IMR-90 (cell line): ENCODE measurements around the gene GRB10. TPM values are rescaled to one million over a fixed set of nuclear protein-coding genes. Genes with fewer than 3 reads are reported as not detected.

Source experiments
- ATAC-seq: fragments of 200-7000 bp; cut with Tn5 transposase; 2 replicates; pipeline ENCODE4 v1.9.1; 2020; ENCODE audit warnings: low read depth, mild to moderate bottlenecking, moderate library complexity
- BruUV-seq: library from RNA; stranded (reverse); fragments of 400-500 nt; replicated peaks from 2 replicates; lab custom pipeline; 2021; lab: Mats Ljungman, UMichigan
- CTCF ChIA-PET: fragments of 300-600 bp; formaldehyde crosslinking; extraction: SDS; loops from one replicate; lab custom pipeline; 2021; ENCODE audit warnings: antibody characterized with exemption; lab: Yijun Ruan, JAX
- POLR2A ChIA-PET: fragments of 300-600 bp; sonication (Branson Sonifier 250); formaldehyde crosslinking; loops from one replicate; lab custom pipeline; 2022; ENCODE audit warnings: antibody characterized with exemption; ENCODE audit not compliant: unreplicated experiment; lab: Charles Lee
- DNase-seq: peaks from one replicate; pipeline ENCODE4 v3.0.0; 2013
- H2AFZ ChIP-seq: replicated peaks from 2 replicates; pipeline ENCODE3; 2013; ENCODE audit warnings: low read length, mild to moderate bottlenecking; ENCODE audit not compliant: poor library complexity
- H2AK5ac ChIP-seq: 2 replicates; pipeline ENCODE4 v1.6.1; 2013; ENCODE audit warnings: low read depth, low read length, inconsistent platforms
- H2AK9ac ChIP-seq: replicated peaks from 2 replicates; pipeline ENCODE3; 2013; ENCODE audit warnings: mild to moderate bottlenecking, low read depth, low read length, moderate library complexity; ENCODE audit not compliant: poor library complexity
- H2BK120ac ChIP-seq: 2 replicates; pipeline ENCODE4 v1.6.1; 2013; ENCODE audit warnings: low read depth, low read length, inconsistent platforms
- H2BK15ac ChIP-seq: 3 replicates; pipeline ENCODE4 v1.6.1; 2013; ENCODE audit warnings: low read depth, low read length, inconsistent platforms
- H2BK20ac ChIP-seq: 2 replicates; pipeline ENCODE4 v1.6.1; 2013; ENCODE audit warnings: low read depth, mild to moderate bottlenecking, inconsistent platforms, low read length, moderate library complexity
- H2BK5ac ChIP-seq: 2 replicates; pipeline ENCODE4 v1.6.1; 2013; ENCODE audit warnings: mild to moderate bottlenecking, low read depth, low read length, inconsistent platforms; ENCODE audit not compliant: poor library complexity, severe bottlenecking
- H3K14ac ChIP-seq: replicated peaks from 2 replicates; pipeline ENCODE4 v1.6.1; 2013; ENCODE audit warnings: low read depth, low read length, inconsistent platforms
- H3K18ac ChIP-seq: 2 replicates; pipeline ENCODE4 v1.6.1; 2013; ENCODE audit warnings: low read depth, low read length, control low read depth
- H3K23ac ChIP-seq: 2 replicates; pipeline ENCODE4 v1.6.1; 2013; ENCODE audit warnings: low read depth, low read length, inconsistent platforms
- H3K27ac ChIP-seq: 2 replicates; pipeline ENCODE4 v1.5.1; 2013; ENCODE audit warnings: mild to moderate bottlenecking, control low read depth, low read length; ENCODE audit not compliant: insufficient read depth
- H3K27me3 ChIP-seq: 2 replicates; pipeline ENCODE4 v1.6.1; 2013; ENCODE audit warnings: low read length; ENCODE audit not compliant: control insufficient read depth, insufficient read depth
- H3K36me3 ChIP-seq: 2 replicates; pipeline ENCODE4 v1.6.1; 2013; ENCODE audit warnings: low read length, mixed read lengths; ENCODE audit not compliant: control insufficient read depth, insufficient read depth
- H3K4ac ChIP-seq: 2 replicates; pipeline ENCODE4 v1.6.1; 2013; ENCODE audit warnings: low read depth, low read length, inconsistent platforms
- H3K4me1 ChIP-seq: 2 replicates; pipeline ENCODE4 v1.6.1; 2013; ENCODE audit warnings: low read length, mixed read lengths; ENCODE audit not compliant: control insufficient read depth, insufficient read depth
- H3K4me2 ChIP-seq: 2 replicates; pipeline ENCODE4 v1.6.1; 2013; ENCODE audit warnings: low read depth, mild to moderate bottlenecking, control low read depth, low read length, moderate library complexity
- H3K4me3 ChIP-seq: 2 replicates; pipeline ENCODE4 v1.5.1; 2013; ENCODE audit warnings: low read depth, mild to moderate bottlenecking, control low read depth, low read length, moderate library complexity; ENCODE audit not compliant: insufficient read depth
- H3K56ac ChIP-seq: 2 replicates; pipeline ENCODE4 v1.6.1; 2013; ENCODE audit warnings: low read length, inconsistent platforms; ENCODE audit not compliant: insufficient read depth; ENCODE audit errors: extremely low read depth
- H3K79me1 ChIP-seq, 2 experiments: 2 replicates each; pipeline ENCODE4 v1.6.1; 2013; ENCODE audit warnings: low read length in 2 of 2, inconsistent platforms in 1 of 2, low read depth in 1 of 2
- H3K9ac ChIP-seq: 2 replicates; pipeline ENCODE4 v1.6.1; 2013; ENCODE audit warnings: low read depth, low read length, control low read depth
- H3K9me1 ChIP-seq: 2 replicates; pipeline ENCODE4 v1.6.1; 2013; ENCODE audit warnings: low read length, inconsistent platforms; ENCODE audit not compliant: insufficient read depth
- H3K9me3 ChIP-seq: 2 replicates; pipeline ENCODE4 v1.6.1; 2013; ENCODE audit warnings: low read length; ENCODE audit not compliant: control insufficient read depth, insufficient read depth
- H4K20me1 ChIP-seq: 2 replicates; pipeline ENCODE4 v1.6.1; 2013; ENCODE audit warnings: low read length, inconsistent platforms; ENCODE audit not compliant: insufficient read depth
- H4K5ac ChIP-seq: 2 replicates; pipeline ENCODE4 v1.6.1; 2013; ENCODE audit warnings: mild to moderate bottlenecking, low read depth, low read length, control low read depth
- H4K8ac ChIP-seq, 2 experiments: 2 replicates each; pipeline ENCODE4 v1.6.1; 2013; ENCODE audit warnings: low read depth in 2 of 2, low read length in 2 of 2, control low read depth in 1 of 2, inconsistent platforms in 1 of 2
- H4K91ac ChIP-seq: 2 replicates; pipeline ENCODE4 v1.6.1; 2013; ENCODE audit warnings: low read depth, low read length, inconsistent platforms; ENCODE audit not compliant: insufficient read depth
- BHLHE40 ChIP-seq: fragments of 150-350 bp; IDR thresholded peaks from 2 replicates; pipeline ENCODE4 v1.6.1; 2016; ENCODE audit warnings: mild to moderate bottlenecking, low read depth, low read length
- MAFK ChIP-seq: IDR thresholded peaks from 2 replicates; pipeline ENCODE4 v1.6.1; 2012; ENCODE audit warnings: low read depth, low read length, improper control_type of control experiment
- WGBS, 2 experiments: methylation state at CpG; one replicate each; pipeline versions ENCODE4 v1.1.5 to v1.1.7; 2013; ENCODE audit warnings: missing lambda C conversion rate in 2 of 2; ENCODE audit not compliant: insufficient read length in 1 of 2; ENCODE audit errors: extremely low coverage in 2 of 2; 5-methylcytosine and 5-hydroxymethylcytosine counted together
- dilution Hi-C: fragments of 300-500 bp; cut with HindIII; formaldehyde crosslinking; loops from one replicate; pipeline ENCODE4 v1.14.3; 2018; ENCODE audit warnings: low sequenced_read_pairs; ENCODE audit not compliant: unreplicated experiment
- in situ Hi-C: fragments of 300-500 bp; cut with MboI; formaldehyde crosslinking; loops from 3 replicates; pipeline ENCODE4 v1.14.3; 2019; ENCODE audit warnings: low sequenced_read_pairs, inconsistent platforms, mixed read lengths
- intact Hi-C: fragments of 100-400 bp; cut with micrococcal nuclease; formaldehyde crosslinking; loops from 2 replicates; pipeline ENCODE4 v1.10.0; 2022
- polyA plus RNA-seq, 3 experiments: library from polyadenylated mRNA; depleted of rRNA; stranded (reverse); fragments of >200 nt; gene quantifications; 2 replicates each; pipeline ENCODE4 v1.2.3, GENCODE V29; 2012; ENCODE audit warnings: low replicate concordance in 1 of 3
- total RNA-seq: library from RNA; depleted of rRNA; stranded (reverse); fragments of >200 nt; gene quantifications from 2 replicates; pipeline ENCODE4 v1.2.3, GENCODE V29; 2012

GRB10 gene
- total and polyA plus RNA-seq, 2 of the 4 experiments (the other 2 are of a cell fraction): 6.3 to 15.1 TPM

DNA sequence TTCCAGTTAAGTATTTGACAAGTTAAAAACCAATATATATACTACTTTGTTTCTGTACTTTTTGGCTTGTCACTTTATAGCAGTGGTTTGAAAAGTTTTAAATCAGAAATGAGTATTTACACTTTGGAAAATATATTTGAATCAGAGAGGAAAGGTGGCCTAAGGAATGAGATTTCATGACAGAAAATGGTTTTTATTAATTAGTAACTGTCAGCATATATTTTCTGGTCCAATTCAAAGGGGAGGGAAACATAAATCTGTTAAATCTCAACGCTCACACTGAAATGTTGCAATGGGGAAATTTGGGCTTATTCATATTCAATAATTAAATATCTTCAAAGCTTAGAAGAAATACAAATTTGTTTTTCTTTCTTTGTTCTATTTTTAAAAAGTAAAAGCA is 100.1 kb downstream of the GRB10 start:
- H3K4me3 ChIP-seq: no peak overlapping the region
- in situ Hi-C loops: loop anchor here (25.0 kb wide), 1 partner anchor 220 kb away; the partner anchor contains the start of gene FIGNL1
- H3K9ac ChIP-seq: no peak overlapping the region
- no peak overlapping the region for H2AK5ac ChIP-seq
- no peak overlapping the region for H2BK5ac ChIP-seq
- ATAC-seq (no peak), DNase-seq (no peak)
- no peak overlapping the region for H2BK20ac ChIP-seq
- no peak overlapping the region for H2BK15ac ChIP-seq
- intact Hi-C loops: loop anchor here (5.0 kb wide), 1 partner anchor 460 kb away; no protein-coding TSS in a partner anchor
- no CpG with 5 or more reads among the region's 1 CpG for WGBS, 2 experiments
- no peak overlapping the region for H3K27ac ChIP-seq
- no peak overlapping the region for H4K91ac ChIP-seq
- H3K4me1 ChIP-seq: peaks cover 3% of the 10 kb centered on the region; the same call in 1 of the 2 replicates
- no peak overlapping the region for H3K4ac ChIP-seq
- no peaks in the 10 kb centered on the region for H3K27me3 ChIP-seq
- dilution Hi-C loops: no loop called here
- H2AK9ac ChIP-seq: no peak overlapping the region
- no peaks in the 10 kb centered on the region for H3K9me3 ChIP-seq
- POLR2A ChIA-PET: no interaction called here
- no TSS peak for BruUV-seq
- H4K5ac ChIP-seq: no peak overlapping the region
- no peak overlapping the region for H3K18ac ChIP-seq
- CTCF ChIA-PET: no interaction called here
- H3K56ac ChIP-seq: no peak overlapping the region
- H3K4me2 ChIP-seq: no peak overlapping the region
- peaks cover 5% of the 10 kb centered on the region; the same call in 1 of the 2 replicates for H3K9me1 ChIP-seq
- no peak overlapping the region for H3K23ac ChIP-seq
- no peak overlapping the region for H3K14ac ChIP-seq
- TF ChIP-seq MAFK: peak; percentile 50
- no peak for TF ChIP-seq BHLHE40
- peaks cover 3 to 8% of the 10 kb centered on the region in 2 experiments; a peak in 3 of 4 replicates for H3K79me1 ChIP-seq
- peaks cover 10% of the 10 kb centered on the region; the same call in 1 of the 2 replicates for H4K20me1 ChIP-seq
- H2BK120ac ChIP-seq: no peak overlapping the region
- no peak overlapping the region for H4K8ac ChIP-seq
- peaks cover 7% of the 10 kb centered on the region for H3K36me3 ChIP-seq
- H2AFZ ChIP-seq: no peak overlapping the region
